Panc1 (cell line): Measurements from ENCODE around the gene ZBTB7B. TPM values are rescaled to one million over a fixed set of nuclear protein-coding genes. Genes with fewer than 3 reads are reported as not detected.

ENCODE experiments used
- ATAC-seq: fragments of 200-7000 bp; cut with Tn5 transposase; 2 replicates; pipeline ENCODE4 v1.9.1; 2020; ENCODE audit warnings: mild to moderate bottlenecking, moderate library complexity
- BruUV-seq: library from RNA; stranded (reverse); fragments of 400-500 nt; replicated peaks from 2 replicates; lab custom pipeline; 2021; lab: Mats Ljungman, UMichigan
- CTCF ChIA-PET: fragments of 300-600 bp; sonication (Branson Sonifier 250); formaldehyde crosslinking; loops from one replicate; lab custom pipeline; 2022; ENCODE audit warnings: antibody characterized with exemption; lab: Charles Lee
- POLR2A ChIA-PET: fragments of 300-600 bp; sonication (Branson Sonifier 250); formaldehyde crosslinking; loops from one replicate; lab custom pipeline; 2022; ENCODE audit warnings: antibody characterized with exemption; lab: Charles Lee
- DNase-seq: peaks from one replicate; pipeline ENCODE4 v3.0.0-alpha.2; 2010; ENCODE audit warnings: low read depth, low spot score
- H3K27ac ChIP-seq: 2 replicates; pipeline ENCODE4 v1.5.1; 2011; ENCODE audit warnings: mild to moderate bottlenecking, low read length, inconsistent platforms
- H3K27me3 ChIP-seq: fragments of 200-500 bp; sonication (Bioruptor generic); 2 replicates; pipeline ENCODE4 v1.6.0; 2014; ENCODE audit warnings: low read length, inconsistent platforms; ENCODE audit not compliant: control insufficient read depth, insufficient read depth
- H3K36me3 ChIP-seq: fragments of 200-500 bp; sonication (Bioruptor generic); 2 replicates; pipeline ENCODE4 v1.5.1; 2014; ENCODE audit warnings: inconsistent platforms, mild to moderate bottlenecking, low read length, moderate library complexity; ENCODE audit not compliant: control insufficient read depth, insufficient read depth
- H3K4me1 ChIP-seq: 2 replicates; pipeline ENCODE4 v1.5.1; 2011; ENCODE audit warnings: inconsistent platforms, mild to moderate bottlenecking, low read length, moderate library complexity; ENCODE audit not compliant: control insufficient read depth, insufficient read depth
- H3K4me3 ChIP-seq, 2 experiments: 2 replicates each; pipeline ENCODE4 v1.5.1; 2011 to 2012; ENCODE audit warnings: low read depth in 2 of 2, low read length in 2 of 2, mild to moderate bottlenecking in 2 of 2, inconsistent platforms in 1 of 2, moderate library complexity in 1 of 2
- H3K9me3 ChIP-seq: fragments of 200-500 bp; sonication (Bioruptor generic); 2 replicates; pipeline ENCODE4 v1.5.1; 2014; ENCODE audit warnings: low read depth, mild to moderate bottlenecking, inconsistent platforms, low read length, moderate library complexity; ENCODE audit not compliant: control insufficient read depth, insufficient read depth
- POLR2AphosphoS5 ChIP-seq: IDR thresholded peaks from 2 replicates; pipeline ENCODE4 v1.6.1; 2012; ENCODE audit warnings: mild to moderate bottlenecking, low read depth, low read length, moderate library complexity
- SIN3A ChIP-seq: IDR thresholded peaks from 2 replicates; pipeline ENCODE4 v1.6.1; 2012; ENCODE audit warnings: low read depth, mild to moderate bottlenecking, low read length, moderate library complexity, borderline replicate concordance; ENCODE audit not compliant: insufficient read depth
- TCF7L2 ChIP-seq: IDR thresholded peaks from 2 replicates; pipeline ENCODE4 v1.6.1; 2011; ENCODE audit warnings: mild to moderate bottlenecking, low read depth, low read length, inconsistent platforms
- in situ Hi-C: cut with HindIII; loops from 2 replicates; pipeline ENCODE4 v1.10.0; 2016; ENCODE audit warnings: low sequenced_read_pairs, low pct_unique_long_range_greater_than_20kb
- intact Hi-C: fragments of 100-400 bp; cut with micrococcal nuclease; formaldehyde crosslinking; loops from one replicate; pipeline ENCODE4 v1.10.0; 2022; ENCODE audit not compliant: unreplicated experiment
- total RNA-seq: library from RNA; stranded (reverse); gene quantifications from one replicate; pipeline ENCODE4 v1.2.1, GENCODE V29; 2021; ENCODE audit not compliant: unreplicated experiment
- TF ChIP-seq, protein P1 (sequence below), 2 experiments: IDR thresholded peaks; 2 replicates each; pipeline ENCODE4 v1.6.1; 2011 to 2012; ENCODE audit warnings: low read depth in 2 of 2, control low read depth in 1 of 2, low read length in 1 of 2, mild to moderate bottlenecking in 1 of 2, moderate library complexity in 1 of 2; ENCODE audit not compliant: insufficient read depth in 1 of 2
- TF ChIP-seq, protein P2 (sequence below): fragments of 450-650 bp; IDR thresholded peaks from 2 replicates; pipeline ENCODE4 v1.5.1; 2017; ENCODE audit warnings: mild to moderate bottlenecking

The ZBTB7B gene
- total RNA-seq, 1 experiment from 2014 or later, result 55.8 TPM

DNA sequence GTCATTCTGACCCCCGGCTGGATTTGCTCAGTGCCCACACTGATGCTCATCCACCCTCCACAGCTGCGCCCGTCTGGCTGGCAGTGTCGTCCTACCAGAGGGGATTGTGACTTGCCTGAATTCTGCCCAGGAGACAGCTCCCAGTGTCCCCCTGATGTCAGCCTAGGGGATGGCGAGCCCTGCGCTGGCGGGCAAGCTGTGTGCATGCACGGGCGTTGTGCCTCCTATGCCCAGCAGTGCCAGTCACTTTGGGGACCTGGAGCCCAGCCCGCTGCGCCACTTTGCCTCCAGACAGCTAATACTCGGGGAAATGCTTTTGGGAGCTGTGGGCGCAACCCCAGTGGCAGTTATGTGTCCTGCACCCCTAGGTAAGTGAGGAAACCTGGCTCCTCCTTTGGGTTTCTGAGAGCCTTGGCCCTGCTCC is 55.2 kb downstream of the ZBTB7B start:
- TF ChIP-seq, protein P1, sequence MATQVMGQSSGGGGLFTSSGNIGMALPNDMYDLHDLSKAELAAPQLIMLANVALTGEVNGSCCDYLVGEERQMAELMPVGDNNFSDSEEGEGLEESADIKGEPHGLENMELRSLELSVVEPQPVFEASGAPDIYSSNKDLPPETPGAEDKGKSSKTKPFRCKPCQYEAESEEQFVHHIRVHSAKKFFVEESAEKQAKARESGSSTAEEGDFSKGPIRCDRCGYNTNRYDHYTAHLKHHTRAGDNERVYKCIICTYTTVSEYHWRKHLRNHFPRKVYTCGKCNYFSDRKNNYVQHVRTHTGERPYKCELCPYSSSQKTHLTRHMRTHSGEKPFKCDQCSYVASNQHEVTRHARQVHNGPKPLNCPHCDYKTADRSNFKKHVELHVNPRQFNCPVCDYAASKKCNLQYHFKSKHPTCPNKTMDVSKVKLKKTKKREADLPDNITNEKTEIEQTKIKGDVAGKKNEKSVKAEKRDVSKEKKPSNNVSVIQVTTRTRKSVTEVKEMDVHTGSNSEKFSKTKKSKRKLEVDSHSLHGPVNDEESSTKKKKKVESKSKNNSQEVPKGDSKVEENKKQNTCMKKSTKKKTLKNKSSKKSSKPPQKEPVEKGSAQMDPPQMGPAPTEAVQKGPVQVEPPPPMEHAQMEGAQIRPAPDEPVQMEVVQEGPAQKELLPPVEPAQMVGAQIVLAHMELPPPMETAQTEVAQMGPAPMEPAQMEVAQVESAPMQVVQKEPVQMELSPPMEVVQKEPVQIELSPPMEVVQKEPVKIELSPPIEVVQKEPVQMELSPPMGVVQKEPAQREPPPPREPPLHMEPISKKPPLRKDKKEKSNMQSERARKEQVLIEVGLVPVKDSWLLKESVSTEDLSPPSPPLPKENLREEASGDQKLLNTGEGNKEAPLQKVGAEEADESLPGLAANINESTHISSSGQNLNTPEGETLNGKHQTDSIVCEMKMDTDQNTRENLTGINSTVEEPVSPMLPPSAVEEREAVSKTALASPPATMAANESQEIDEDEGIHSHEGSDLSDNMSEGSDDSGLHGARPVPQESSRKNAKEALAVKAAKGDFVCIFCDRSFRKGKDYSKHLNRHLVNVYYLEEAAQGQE (IDR thresholded peaks at IDR 0.05; ENCODE audit: insufficient read depth in 1 of 2, low read depth in 2 of 2, low read length in 1 of 2), result no peak
- TF ChIP-seq TCF7L2 (no peak), POLR2AphosphoS5 (no peak), SIN3A (no peak)
- TF ChIP-seq, protein P2, sequence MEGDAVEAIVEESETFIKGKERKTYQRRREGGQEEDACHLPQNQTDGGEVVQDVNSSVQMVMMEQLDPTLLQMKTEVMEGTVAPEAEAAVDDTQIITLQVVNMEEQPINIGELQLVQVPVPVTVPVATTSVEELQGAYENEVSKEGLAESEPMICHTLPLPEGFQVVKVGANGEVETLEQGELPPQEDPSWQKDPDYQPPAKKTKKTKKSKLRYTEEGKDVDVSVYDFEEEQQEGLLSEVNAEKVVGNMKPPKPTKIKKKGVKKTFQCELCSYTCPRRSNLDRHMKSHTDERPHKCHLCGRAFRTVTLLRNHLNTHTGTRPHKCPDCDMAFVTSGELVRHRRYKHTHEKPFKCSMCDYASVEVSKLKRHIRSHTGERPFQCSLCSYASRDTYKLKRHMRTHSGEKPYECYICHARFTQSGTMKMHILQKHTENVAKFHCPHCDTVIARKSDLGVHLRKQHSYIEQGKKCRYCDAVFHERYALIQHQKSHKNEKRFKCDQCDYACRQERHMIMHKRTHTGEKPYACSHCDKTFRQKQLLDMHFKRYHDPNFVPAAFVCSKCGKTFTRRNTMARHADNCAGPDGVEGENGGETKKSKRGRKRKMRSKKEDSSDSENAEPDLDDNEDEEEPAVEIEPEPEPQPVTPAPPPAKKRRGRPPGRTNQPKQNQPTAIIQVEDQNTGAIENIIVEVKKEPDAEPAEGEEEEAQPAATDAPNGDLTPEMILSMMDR, result no peak
- Histone ChIP-seq H3K4me1 (peaks cover 6% of the 10 kb centered on the region), H3K4me3 (no peak overlapping the region), H3K36me3 (no peaks in the 10 kb centered on the region), H3K27ac (no peak overlapping the region), H3K27me3 (no peaks in the 10 kb centered on the region), H3K9me3 (no peaks in the 10 kb centered on the region)
- ATAC-seq (no peak), DNase-seq (no peak)
- intact Hi-C loops (no loop called here), in situ Hi-C loops (no loop called here)
- ChIA-PET POLR2A (no interaction called here), CTCF (no interaction called here)
- no TSS peak for BruUV-seq

DNA sequence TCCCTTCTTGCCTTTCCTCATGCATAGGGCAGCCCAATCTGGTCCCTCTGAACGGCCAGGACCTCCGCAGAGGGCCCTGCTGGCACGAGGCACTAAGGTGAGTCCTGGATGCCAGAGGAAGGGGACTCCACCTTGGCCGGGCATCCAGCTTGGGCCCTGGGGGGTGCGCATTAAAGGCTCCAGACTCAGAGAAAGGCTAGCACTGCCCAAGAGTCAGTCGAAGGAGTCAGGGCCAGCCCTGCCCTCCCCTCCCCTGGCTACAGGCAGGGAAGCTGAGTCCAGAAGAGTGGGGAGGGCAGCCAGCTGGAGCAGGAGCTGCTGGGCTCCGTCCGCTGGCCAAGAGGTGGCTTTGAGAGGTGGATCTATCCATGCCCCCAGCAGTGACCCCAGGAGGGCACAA is 58.1 kb downstream of the ZBTB7B start:
- DNase-seq (no peak), ATAC-seq (no peak)
- H3K27me3 ChIP-seq, result no peaks in the 10 kb centered on the region
- TF ChIP-seq TCF7L2, result no peak
- TF ChIP-seq, protein P1 (IDR thresholded peaks at IDR 0.05; ENCODE audit: insufficient read depth in 1 of 2, low read depth in 2 of 2, low read length in 1 of 2), result no peak
- in situ Hi-C loops, result no loop called here
- BruUV-seq, result no TSS peak
- intact Hi-C loops, result loop anchor here (2.0 kb wide), 1 partner anchor 104 kb away; the partner anchor contains the start of gene PBXIP1
- ChIA-PET CTCF (interaction anchor here (0.6 to 3.0 kb wide), 4 partner anchors 10 to 24 kb away, joined by 4 to 16 read pairs (median 8); partner anchors contain the start of gene ADAM15), POLR2A (no interaction called here)
- no peaks in the 10 kb centered on the region for H3K9me3 ChIP-seq
- H3K27ac ChIP-seq, result no peak overlapping the region
- H3K4me1 ChIP-seq, result peaks cover 19% of the 10 kb centered on the region
- no peaks in the 10 kb centered on the region; the same call in 1 of the 2 replicates for H3K36me3 ChIP-seq
- no peak overlapping the region for H3K4me3 ChIP-seq
